NOMO-1 treated with dmso at 0.1 percent for 144 hours (cell line): Measurements from ENCODE around the gene TNXB.
"Not testable (repeated sequence)": the region's sequence is repeated elsewhere in the genome, so short reads cannot be mapped to it uniquely, and the experiment has no call there.

Experiments used
- DNase-seq: peaks from one replicate; lab custom pipeline; 2025; ENCODE audit not compliant: unreplicated experiment; lab: John Stamatoyannopoulos, UW

Gene TNXB

GRCh38 chr6:32043589-32044380 is 65.4 kb downstream of the TNXB start:
- DNase-seq: not testable (repeated sequence)

GRCh38 chr6:32042276-32042675 is 66.9 kb downstream of the TNXB start:
- DNase-seq: not testable (repeated sequence)

GRCh38 chr6:32041385-32041784 is 67.8 kb downstream of the TNXB start:
- DNase-seq: not testable (repeated sequence)

- not testable (repeated sequence) for DNase-seq
These were observed 68.2 kb downstream of the TNXB start for GRCh38 chr6:32041050-32041321.

- not testable (repeated sequence) for DNase-seq
These were observed 68.7 kb downstream of the TNXB start for GRCh38 chr6:32040299-32041049.

GRCh38 chr6:32039321-32040274 is 69.5 kb downstream of the TNXB start:
- not testable (repeated sequence) for DNase-seq

GRCh38 chr6:32038878-32039277 is 70.3 kb downstream of the TNXB start:
- DNase-seq: not testable (repeated sequence)

- not testable (repeated sequence) for DNase-seq
These were observed 71.3 kb downstream of the TNXB start, which contains the start of gene CYP21A2 for GRCh38 chr6:32037598-32038524. TSS of gene CYP21A2 (plus strand) at chr6:32038415. CDS start at chr6:32038423, 8 bp downstream.

- not testable (repeated sequence) for DNase-seq
These were observed 72.0 kb downstream of the TNXB start for GRCh38 chr6:32037136-32037535.

GRCh38 chr6:32035283-32036013 is 73.7 kb downstream of the TNXB start:
- DNase-seq: not testable (repeated sequence)

- not testable (repeated sequence) for DNase-seq
These were observed 79.6 kb downstream of the TNXB start for GRCh38 chr6:32029553-32029952.

- DNase-seq: not testable (repeated sequence)
These were observed 80.5 kb downstream of the TNXB start for GRCh38 chr6:32028631-32029030.

- DNase-seq: not testable (repeated sequence)
These were observed 87.0 kb downstream of the TNXB start for GRCh38 chr6:32022100-32022499.

GRCh38 chr6:32014547-32014946 is 94.6 kb downstream of the TNXB start, which contains the start of gene C4B:
TSS of gene C4B (plus strand) at chr6:32014795. CDS start at chr6:32014846, 51 bp downstream.
- not testable (repeated sequence) for DNase-seq

GRCh38 chr6:32013738-32014137 is 95.4 kb downstream of the TNXB start:
- DNase-seq: not testable (repeated sequence)

GRCh38 chr6:32012941-32013617 is 96.1 kb downstream of the TNXB start:
- not testable (repeated sequence) for DNase-seq

GRCh38 chr6:32010856-32011530 is 98.1 kb downstream of the TNXB start:
- DNase-seq: not testable (repeated sequence)

- not testable (repeated sequence) for DNase-seq
These were observed 99.6 kb downstream of the TNXB start for GRCh38 chr6:32009537-32009936.
